H9 (cell line): ENCODE results near the gene UBLCP1. TPM values are rescaled to one million over a fixed set of nuclear protein-coding genes. Genes with fewer than 3 reads are reported as not detected.

ENCODE experiments used
- DNase-seq: peaks from one replicate; pipeline ENCODE4 v3.0.0-alpha.2; 2017
- H2AFZ ChIP-seq: one replicate; pipeline ENCODE4 v1.6.1; 2013; ENCODE audit warnings: mild to moderate bottlenecking, low read length, control low read depth, moderate library complexity
- H2AK5ac ChIP-seq: 2 replicates; pipeline ENCODE4 v1.6.1; 2013; ENCODE audit warnings: low read length, control low read depth, mixed read lengths; ENCODE audit not compliant: insufficient read length
- H2BK120ac ChIP-seq: one replicate; pipeline ENCODE4 v1.6.1; 2013; ENCODE audit warnings: low read depth, mild to moderate bottlenecking, low read length, control low read depth, inconsistent platforms; ENCODE audit not compliant: poor library complexity, severe bottlenecking
- H2BK12ac ChIP-seq: 2 replicates; pipeline ENCODE4 v1.6.1; 2013; ENCODE audit warnings: low read length, control low read depth, mixed read lengths, low read depth; ENCODE audit not compliant: insufficient read length
- H2BK15ac ChIP-seq: 2 replicates; pipeline ENCODE4 v1.6.1; 2013; ENCODE audit warnings: low read depth, low read length, control low read depth
- H2BK20ac ChIP-seq: one replicate; pipeline ENCODE4 v1.6.1; 2013; ENCODE audit warnings: low read depth, mild to moderate bottlenecking, low read length, control low read depth, inconsistent platforms; ENCODE audit not compliant: poor library complexity, severe bottlenecking
- H2BK5ac ChIP-seq: 2 replicates; pipeline ENCODE4 v1.6.1; 2013; ENCODE audit warnings: low read length, control low read depth, mixed read lengths; ENCODE audit not compliant: insufficient read length
- H3K14ac ChIP-seq: 2 replicates; pipeline ENCODE4 v1.6.1; 2013; ENCODE audit warnings: low read length, control low read depth; ENCODE audit not compliant: insufficient read depth
- H3K18ac ChIP-seq: 2 replicates; pipeline ENCODE4 v1.6.1; 2013; ENCODE audit warnings: low read depth, mild to moderate bottlenecking, mixed read lengths, low read length, control low read depth; ENCODE audit not compliant: insufficient read length
- H3K23ac ChIP-seq: 2 replicates; pipeline ENCODE4 v1.6.1; 2013; ENCODE audit warnings: low read length, control low read depth, mixed read lengths, low read depth; ENCODE audit not compliant: insufficient read length
- H3K23me2 ChIP-seq: 2 replicates; pipeline ENCODE4 v1.6.1; 2013; ENCODE audit warnings: low read depth, mild to moderate bottlenecking, mixed read lengths, low read length, control low read depth; ENCODE audit not compliant: insufficient read length, poor library complexity, severe bottlenecking
- H3K27ac ChIP-seq: 2 replicates; pipeline ENCODE4 v1.5.1; 2013; ENCODE audit warnings: low read length, control low read depth, mixed read lengths, low read depth; ENCODE audit not compliant: insufficient read length
- H3K27me3 ChIP-seq: 2 replicates; pipeline ENCODE4 v1.6.1; 2013; ENCODE audit warnings: low read length, control low read depth, inconsistent platforms; ENCODE audit not compliant: insufficient read depth
- H3K4ac ChIP-seq: 2 replicates; pipeline ENCODE4 v1.6.1; 2013; ENCODE audit warnings: low read depth, mild to moderate bottlenecking, control low read depth, inconsistent platforms, low read length, moderate library complexity
- H3K4me1 ChIP-seq: 2 replicates; pipeline ENCODE4 v1.6.1; 2013; ENCODE audit warnings: low read length, control low read depth, inconsistent platforms; ENCODE audit not compliant: insufficient read depth
- H3K4me2 ChIP-seq: 2 replicates; pipeline ENCODE4 v1.6.1; 2013; ENCODE audit warnings: low read length, control low read depth, mixed read lengths; ENCODE audit not compliant: insufficient read length, insufficient read depth
- H3K56ac ChIP-seq: 2 replicates; pipeline ENCODE4 v1.6.1; 2013; ENCODE audit warnings: low read depth, mild to moderate bottlenecking, mixed read lengths, low read length, control low read depth; ENCODE audit not compliant: insufficient read length
- H3K79me1 ChIP-seq: 2 replicates; pipeline ENCODE4 v1.6.1; 2013; ENCODE audit warnings: low read depth, mild to moderate bottlenecking, moderate library complexity, low read length, control low read depth, inconsistent platforms; ENCODE audit not compliant: insufficient read depth, poor library complexity, severe bottlenecking
- H3K79me2 ChIP-seq: 2 replicates; pipeline ENCODE4 v1.6.1; 2013; ENCODE audit warnings: low read length, control low read depth, inconsistent platforms; ENCODE audit not compliant: insufficient read depth
- H3K9ac ChIP-seq: 2 replicates; pipeline ENCODE4 v1.6.1; 2013; ENCODE audit warnings: low read length, control low read depth, mixed read lengths; ENCODE audit not compliant: insufficient read length; ENCODE audit errors: extremely low read depth
- H3K9me3 ChIP-seq: one replicate; pipeline ENCODE4 v1.6.1; 2013; ENCODE audit warnings: low read depth, low read length, inconsistent platforms; ENCODE audit not compliant: control insufficient read depth
- H3T11ph ChIP-seq: one replicate; pipeline ENCODE4 v1.6.1; 2013; ENCODE audit warnings: mild to moderate bottlenecking, low read length, control low read depth, inconsistent platforms
- H4K20me1 ChIP-seq: one replicate; pipeline ENCODE4 v1.6.1; 2013; ENCODE audit not compliant: control insufficient read depth, insufficient read length, insufficient read depth
- H4K5ac ChIP-seq: 2 replicates; pipeline ENCODE4 v1.6.1; 2013; ENCODE audit warnings: low read depth, mild to moderate bottlenecking, mixed read lengths, low read length, control low read depth; ENCODE audit not compliant: insufficient read length
- H4K8ac ChIP-seq: replicated peaks from 2 replicates; pipeline ENCODE4 v1.6.1; 2013; ENCODE audit warnings: low read length, control low read depth, mixed read lengths, low read depth; ENCODE audit not compliant: insufficient read length
- H4K91ac ChIP-seq: 2 replicates; pipeline ENCODE4 v1.6.1; 2013; ENCODE audit warnings: low read depth, mild to moderate bottlenecking, moderate library complexity, mixed read lengths, low read length, control low read depth; ENCODE audit not compliant: insufficient read length
- H3K27ac Mint-ChIP-seq, 3 experiments: 2 replicates in 2 of 3; 3 replicates in 1 of 3; pipeline ENCODE4 v1.8.0; 2020 to 2021; ENCODE audit warnings: mixed read lengths in 3 of 3, mild to moderate bottlenecking in 1 of 3, moderate library complexity in 1 of 3
- H3K27me3 Mint-ChIP-seq: 2 replicates; pipeline ENCODE4 v1.8.0; 2021; ENCODE audit warnings: low read depth, mild to moderate bottlenecking, moderate library complexity, mixed read lengths
- H3K36me3 Mint-ChIP-seq, 3 experiments: 2 replicates in 2 of 3; 3 replicates in 1 of 3; pipeline ENCODE4 v1.8.0; 2020 to 2021; ENCODE audit warnings: low read depth in 3 of 3, mixed read lengths in 3 of 3; ENCODE audit not compliant: insufficient read depth in 1 of 3
- H3K4me1 Mint-ChIP-seq, 2 experiments: 2 replicates each; pipeline ENCODE4 v1.8.0; 2020; ENCODE audit warnings: mixed read lengths in 2 of 2
- H3K4me3 Mint-ChIP-seq, 2 experiments: 2 replicates in 1 of 2; 3 replicates in 1 of 2; pipeline ENCODE4 v1.8.0; 2020 to 2021; ENCODE audit warnings: mild to moderate bottlenecking in 2 of 2, mixed read lengths in 2 of 2, moderate library complexity in 1 of 2
- H3K9me3 Mint-ChIP-seq, 2 experiments: 2 replicates in 1 of 2; 3 replicates in 1 of 2; pipeline ENCODE4 v1.8.0; 2020; ENCODE audit warnings: mild to moderate bottlenecking in 2 of 2, mixed read lengths in 2 of 2, moderate library complexity in 1 of 2
- WGBS: extraction: QIAGEN DNeasy Blood & Tissue Kit; methylation state at CpG from one replicate; pipeline ENCODE4 v1.1.7; 2013; ENCODE audit warnings: missing lambda C conversion rate, low lambda C conversion rate, mixed read lengths; ENCODE audit not compliant: insufficient read length; ENCODE audit errors: extremely low coverage; 5-methylcytosine and 5-hydroxymethylcytosine counted together
- total RNA-seq: library from RNA; stranded (reverse); gene quantifications from 2 replicates; pipeline ENCODE4 v1.2.1, GENCODE V29; 2021
- TF ChIP-seq, protein P1 (sequence below): fragments of 200-600 bp; sonication (generic); conservative IDR thresholded peaks from 3 replicates; pipeline ENCODE4 v1.8.0; 2021; ENCODE audit warnings: antibody characterized with exemption, mild to moderate bottlenecking

UBLCP1 gene
- total RNA-seq, 1 experiment from 2014 or later: 37.9 TPM

DNA sequence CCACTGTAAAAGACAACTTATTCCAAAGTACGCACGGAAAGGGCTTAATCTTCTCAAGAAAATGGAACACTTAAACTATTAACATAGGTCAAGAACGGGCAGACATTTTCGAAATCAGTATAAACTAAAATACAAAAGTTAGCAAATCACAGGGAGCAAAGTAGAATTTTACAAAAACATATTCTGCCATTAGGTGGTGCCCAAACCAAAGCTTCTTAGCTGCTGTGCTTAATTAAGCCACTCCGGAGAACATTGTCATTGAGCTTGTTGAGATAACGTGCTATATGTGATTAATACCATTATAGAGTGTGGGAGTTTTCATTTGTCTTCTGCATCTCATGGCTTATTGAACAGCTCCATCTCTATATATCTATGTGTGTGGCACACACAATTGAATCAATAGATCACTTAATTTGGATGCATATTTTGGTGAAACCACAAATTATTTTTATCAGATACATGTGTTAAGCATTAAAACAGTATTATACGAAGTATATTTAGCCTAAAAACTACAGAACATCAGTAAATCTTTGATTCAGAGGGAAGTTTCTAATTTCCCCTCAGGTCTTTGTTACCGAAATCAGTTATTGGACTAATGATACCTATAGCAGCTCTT lies 23.4 kb downstream of the UBLCP1 start:
- no peak overlapping the region for H3K18ac ChIP-seq
- Mint-ChIP-seq H3K9me3 (no peaks in the 10 kb centered on the region), H3K4me3 (no peak overlapping the region), H3K27me3 (no peaks in the 10 kb centered on the region), H3K27ac (no peak overlapping the region), H3K4me1 (no peaks in the 10 kb centered on the region), H3K36me3 (peaks cover 0 to 6% (median 4%) of the 10 kb centered on the region in 3 experiments; a peak in 4 of 7 replicates)
- H3K27ac ChIP-seq: no peak overlapping the region
- no peak for DNase-seq
- H3K9ac ChIP-seq: no peak overlapping the region
- no peaks in the 10 kb centered on the region for H3K79me1 ChIP-seq
- no peak overlapping the region for H2BK120ac ChIP-seq
- no peak overlapping the region for H2BK5ac ChIP-seq
- WGBS: no CpG with 5 or more reads among the region's 8 CpGs
- no peaks in the 10 kb centered on the region for H3K4me1 ChIP-seq
- TF ChIP-seq, protein P1, sequence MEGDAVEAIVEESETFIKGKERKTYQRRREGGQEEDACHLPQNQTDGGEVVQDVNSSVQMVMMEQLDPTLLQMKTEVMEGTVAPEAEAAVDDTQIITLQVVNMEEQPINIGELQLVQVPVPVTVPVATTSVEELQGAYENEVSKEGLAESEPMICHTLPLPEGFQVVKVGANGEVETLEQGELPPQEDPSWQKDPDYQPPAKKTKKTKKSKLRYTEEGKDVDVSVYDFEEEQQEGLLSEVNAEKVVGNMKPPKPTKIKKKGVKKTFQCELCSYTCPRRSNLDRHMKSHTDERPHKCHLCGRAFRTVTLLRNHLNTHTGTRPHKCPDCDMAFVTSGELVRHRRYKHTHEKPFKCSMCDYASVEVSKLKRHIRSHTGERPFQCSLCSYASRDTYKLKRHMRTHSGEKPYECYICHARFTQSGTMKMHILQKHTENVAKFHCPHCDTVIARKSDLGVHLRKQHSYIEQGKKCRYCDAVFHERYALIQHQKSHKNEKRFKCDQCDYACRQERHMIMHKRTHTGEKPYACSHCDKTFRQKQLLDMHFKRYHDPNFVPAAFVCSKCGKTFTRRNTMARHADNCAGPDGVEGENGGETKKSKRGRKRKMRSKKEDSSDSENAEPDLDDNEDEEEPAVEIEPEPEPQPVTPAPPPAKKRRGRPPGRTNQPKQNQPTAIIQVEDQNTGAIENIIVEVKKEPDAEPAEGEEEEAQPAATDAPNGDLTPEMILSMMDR: peak; percentile 66
- no peak overlapping the region for H3T11ph ChIP-seq
- no peaks in the 10 kb centered on the region for H4K20me1 ChIP-seq
- no peaks in the 10 kb centered on the region for H3K23me2 ChIP-seq
- no peak overlapping the region for H4K91ac ChIP-seq
- H3K4me2 ChIP-seq: no peak overlapping the region
- H3K4ac ChIP-seq: no peak overlapping the region
- no peak overlapping the region for H2AFZ ChIP-seq
- no peak overlapping the region for H4K5ac ChIP-seq
- H2BK20ac ChIP-seq: no peak overlapping the region
- H2BK12ac ChIP-seq: no peak overlapping the region
- no peak overlapping the region for H2BK15ac ChIP-seq
- H4K8ac ChIP-seq: no peak overlapping the region
- no peak overlapping the region for H3K14ac ChIP-seq
- H3K9me3 ChIP-seq: no peaks in the 10 kb centered on the region
- H3K79me2 ChIP-seq: no peaks in the 10 kb centered on the region
- H3K56ac ChIP-seq: no peak overlapping the region
- no peak overlapping the region for H3K23ac ChIP-seq
- H2AK5ac ChIP-seq: no peak overlapping the region
- no peaks in the 10 kb centered on the region for H3K27me3 ChIP-seq
